Mesenteric fat pad (tissue), 1 donor: ENCODE measurements around the gene TAS2R4. TPM values are rescaled to one million over a fixed set of nuclear protein-coding genes. Genes with fewer than 3 reads are reported as not detected.
"Not testable (repeated sequence)": the region's sequence is repeated elsewhere in the genome, so short reads cannot be mapped to it uniquely, and the experiment has no call there.

Source experiments
- DNase-seq: peaks from one replicate; pipeline ENCODE4 v3.0.0-alpha.2; 2020; ENCODE audit warnings: low spot score
- total RNA-seq: library from RNA; stranded (reverse); fragmentation: NEBNext Ultra II Directional; extraction: Animal tissue kit (Norgen Biotek cat#: 25700); gene quantifications from one replicate; pipeline ENCODE4 v1.2.1, GENCODE V29; 2021
- donor health status: DM: yes; HTN: yes; CAD: no.

The TAS2R4 gene
- total RNA-seq, 1 donor from 2014 or later = 0.67 TPM

DNA sequence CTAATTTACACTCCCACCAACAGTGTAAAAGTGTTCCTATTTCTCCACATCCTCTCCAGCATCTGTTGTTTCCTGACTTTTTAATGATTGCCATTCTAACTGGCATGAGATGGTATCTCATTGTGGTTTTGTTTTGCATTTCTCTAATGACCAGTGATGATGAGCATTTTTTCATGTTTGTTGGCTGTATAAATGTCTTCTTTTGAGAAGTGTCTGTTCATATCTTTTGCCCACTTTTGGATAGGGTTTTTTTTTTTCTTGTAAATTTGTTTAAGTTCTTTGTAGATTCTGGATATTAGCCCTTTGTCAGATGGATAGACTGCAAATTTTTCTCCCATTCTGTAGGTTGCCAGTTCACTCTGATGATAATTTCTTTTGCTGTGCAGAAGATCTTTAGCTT, 46.0 kb downstream of the TAS2R4 start:
- not testable (repeated sequence) for DNase-seq

Other genes with a start within 250 kb of the TAS2R4 start
- gene AGK, start 225.3 kb upstream of the TAS2R4 start, total RNA-seq = 23.2 TPM
- gene DENND11, start 74.5 kb upstream of the TAS2R4 start, total RNA-seq = 18.2 TPM
- not detected for gene WEE2, start 68.3 kb upstream of the TAS2R4 start, total RNA-seq
- gene SSBP1, start 38.3 kb upstream of the TAS2R4 start, total RNA-seq = 80.2 TPM
- gene TAS2R3, start 12.6 kb upstream of the TAS2R4 start, total RNA-seq = 0.61 TPM
- 1.1 TPM for gene TAS2R5, start 13.5 kb downstream of the TAS2R4 start, total RNA-seq
- gene PRSS37, start 64.8 kb downstream of the TAS2R4 start, total RNA-seq = not detected
- not detected for gene OR9A4, start 139.7 kb downstream of the TAS2R4 start, total RNA-seq
- gene CLEC5A, start 170.3 kb downstream of the TAS2R4 start, total RNA-seq = 2.6 TPM
- gene TAS2R38, start 197.1 kb downstream of the TAS2R4 start, total RNA-seq = not detected
- gene MGAM, start 219.2 kb downstream of the TAS2R4 start, total RNA-seq = 17.0 TPM